AG09319 (cell line): Measurements from ENCODE around the gene CCDC69.

ENCODE experiments used
- DNase-seq: peaks from one replicate; pipeline ENCODE4 v3.0.0-alpha.2; 2010; ENCODE audit warnings: low read depth; ENCODE audit errors: extremely low read depth
- TF ChIP-seq, protein P1 (sequence below): IDR thresholded peaks from 2 replicates; pipeline ENCODE4 v1.5.1; 2011; ENCODE audit warnings: low read depth, mild to moderate bottlenecking, inconsistent platforms, low read length, moderate library complexity

CCDC69 gene

DNA sequence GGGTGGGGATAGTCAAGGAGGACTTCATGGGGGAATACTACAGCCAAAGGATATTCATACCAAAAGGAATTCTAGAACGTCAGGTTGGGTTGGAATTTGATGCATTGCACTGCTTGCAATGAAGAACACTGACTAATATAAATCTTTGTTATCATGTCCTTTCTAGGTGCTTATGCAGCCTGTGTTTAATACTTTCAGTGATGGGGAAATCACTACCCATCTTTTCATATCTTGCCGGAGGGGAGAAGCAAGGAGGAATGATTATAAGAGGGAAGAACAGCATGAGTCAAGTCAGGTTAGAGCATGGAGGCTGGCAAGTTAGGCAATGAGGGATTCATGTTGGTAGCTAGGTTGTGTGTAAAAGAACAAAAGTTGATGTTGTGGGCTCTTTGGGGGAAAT, 5.1 kb upstream of the CCDC69 start:
- no peak for DNase-seq
- TF ChIP-seq, protein P1, sequence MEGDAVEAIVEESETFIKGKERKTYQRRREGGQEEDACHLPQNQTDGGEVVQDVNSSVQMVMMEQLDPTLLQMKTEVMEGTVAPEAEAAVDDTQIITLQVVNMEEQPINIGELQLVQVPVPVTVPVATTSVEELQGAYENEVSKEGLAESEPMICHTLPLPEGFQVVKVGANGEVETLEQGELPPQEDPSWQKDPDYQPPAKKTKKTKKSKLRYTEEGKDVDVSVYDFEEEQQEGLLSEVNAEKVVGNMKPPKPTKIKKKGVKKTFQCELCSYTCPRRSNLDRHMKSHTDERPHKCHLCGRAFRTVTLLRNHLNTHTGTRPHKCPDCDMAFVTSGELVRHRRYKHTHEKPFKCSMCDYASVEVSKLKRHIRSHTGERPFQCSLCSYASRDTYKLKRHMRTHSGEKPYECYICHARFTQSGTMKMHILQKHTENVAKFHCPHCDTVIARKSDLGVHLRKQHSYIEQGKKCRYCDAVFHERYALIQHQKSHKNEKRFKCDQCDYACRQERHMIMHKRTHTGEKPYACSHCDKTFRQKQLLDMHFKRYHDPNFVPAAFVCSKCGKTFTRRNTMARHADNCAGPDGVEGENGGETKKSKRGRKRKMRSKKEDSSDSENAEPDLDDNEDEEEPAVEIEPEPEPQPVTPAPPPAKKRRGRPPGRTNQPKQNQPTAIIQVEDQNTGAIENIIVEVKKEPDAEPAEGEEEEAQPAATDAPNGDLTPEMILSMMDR = no peak

DNA sequence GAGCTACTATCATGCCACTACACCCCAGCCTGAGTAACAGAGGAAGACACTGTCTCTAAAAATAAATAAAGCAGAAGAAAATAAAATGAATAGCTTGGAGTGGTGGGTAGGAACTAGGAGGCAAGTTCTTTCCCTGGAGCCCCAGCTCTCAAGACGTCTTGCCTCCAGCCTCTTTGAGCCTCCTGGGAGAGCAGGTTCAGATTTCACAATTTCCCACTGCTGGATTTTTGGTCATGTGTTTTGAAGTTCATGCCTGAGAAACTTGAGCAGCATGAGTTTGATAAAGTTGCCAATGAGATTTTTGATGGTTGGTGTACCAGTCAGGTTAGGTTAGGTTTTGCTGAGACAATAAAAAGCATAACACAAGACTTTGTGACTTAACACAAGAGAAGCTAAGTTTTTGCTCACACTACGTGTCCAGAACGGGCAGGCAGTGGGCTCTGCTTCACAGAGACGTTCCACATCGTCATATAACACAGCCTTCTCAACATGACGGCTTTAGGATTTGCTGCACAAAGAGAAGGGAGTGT, 4.1 kb upstream of the CCDC69 start:
- TF ChIP-seq, protein P1 = no peak
- DNase-seq = no peak

DNA sequence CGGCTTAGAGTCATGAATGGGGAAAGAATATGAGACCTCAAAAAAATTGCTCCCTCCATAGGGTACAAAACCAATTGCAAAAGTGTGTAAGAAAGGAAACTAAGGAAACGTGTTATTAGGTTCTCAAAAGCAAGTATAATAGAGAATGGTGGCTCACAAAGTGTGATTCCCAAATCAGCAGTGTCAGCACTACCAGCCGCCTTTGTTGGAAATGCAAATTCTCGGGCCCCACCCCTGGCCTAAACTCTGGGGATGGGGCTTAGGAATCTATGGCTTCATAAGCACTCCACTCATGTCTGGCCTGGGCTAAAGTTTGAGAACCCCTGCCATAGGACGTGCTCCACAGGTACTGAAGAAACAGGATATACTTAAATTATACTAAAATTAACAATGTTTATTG, 1.6 kb upstream of the CCDC69 start:
- TF ChIP-seq, protein P1 = no peak

DNA sequence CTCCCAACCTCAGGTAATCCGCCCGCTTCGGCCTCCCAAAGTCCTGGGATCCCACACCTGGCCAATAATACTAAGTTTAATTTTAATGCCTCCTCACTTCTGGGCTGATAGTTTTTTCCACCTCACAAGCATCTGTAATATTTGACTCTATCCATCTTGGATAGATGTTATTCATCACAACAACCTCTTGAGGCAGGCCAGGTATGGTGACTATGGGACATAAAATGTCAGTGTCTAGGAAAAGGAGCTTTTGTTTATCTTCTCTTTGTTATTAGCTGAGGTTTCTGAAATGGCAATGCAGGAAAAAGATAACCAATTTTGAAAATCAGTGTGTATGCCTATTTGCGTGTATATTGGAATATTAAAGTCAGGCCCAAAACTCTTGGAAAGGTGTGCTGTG, 1.2 kb upstream of the CCDC69 start:
- TF ChIP-seq, protein P1 = no peak

More for the DNA sequence above, 1.6 kb upstream of the CCDC69 start:
- no peak for DNase-seq

DNA sequence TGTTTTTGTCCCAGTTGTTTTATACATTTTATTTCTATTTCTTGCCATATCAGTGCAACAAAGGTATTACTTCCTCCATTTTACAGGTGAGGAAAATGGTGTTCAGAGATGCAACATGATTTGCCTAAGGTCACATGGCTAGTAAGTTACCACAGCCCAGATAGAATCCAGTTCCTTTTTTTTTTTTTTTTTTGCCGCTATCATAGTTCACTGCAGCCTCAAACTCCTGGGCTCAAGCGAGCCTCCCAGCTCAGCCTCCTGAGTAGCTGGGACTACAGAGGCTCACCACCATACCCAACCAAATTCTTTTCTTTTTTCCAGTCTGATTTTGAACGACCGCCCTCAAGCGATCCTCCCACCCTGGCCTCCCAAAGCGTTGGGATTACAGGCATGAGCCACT, 480 bp upstream of the CCDC69 start:
- TF ChIP-seq, protein P1 = no peak
- no peak for DNase-seq

More for the DNA sequence above, 1.2 kb upstream of the CCDC69 start:
- no peak for DNase-seq

DNA sequence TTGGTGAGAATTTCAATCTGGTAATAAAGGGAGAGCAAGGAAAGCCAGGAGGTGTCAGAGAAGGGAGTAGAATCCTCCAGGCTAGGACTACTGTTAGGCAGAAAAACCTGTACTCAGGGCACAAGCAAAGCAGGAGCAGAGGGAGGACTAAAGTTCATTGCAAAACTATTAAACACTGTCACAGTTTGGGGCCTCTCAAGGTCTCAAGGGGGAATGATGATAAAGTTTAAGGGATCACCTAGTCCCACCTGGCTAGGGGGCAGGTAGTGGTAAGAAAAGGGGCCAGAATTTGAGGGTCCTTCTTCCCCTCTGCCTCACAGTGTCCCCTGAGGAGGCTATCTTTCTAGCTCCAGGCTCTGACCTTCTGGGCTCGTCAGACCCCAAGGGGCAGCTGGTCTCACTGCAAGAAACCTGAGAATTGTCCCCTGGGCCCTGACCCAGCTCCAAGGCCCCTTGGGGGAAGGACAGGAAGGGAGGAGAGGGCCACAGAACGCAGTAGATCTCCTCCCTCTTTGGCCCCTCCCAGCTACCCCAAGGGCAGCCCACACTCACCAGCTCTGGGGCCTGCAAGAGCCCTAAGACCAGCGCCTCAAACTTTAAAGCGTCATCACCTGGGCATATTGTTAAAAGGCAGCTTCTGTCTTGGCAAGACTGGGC, 974 bp downstream of the CCDC69 start:
- TF ChIP-seq, protein P1 = no peak
- DNase-seq = no peak

DNA sequence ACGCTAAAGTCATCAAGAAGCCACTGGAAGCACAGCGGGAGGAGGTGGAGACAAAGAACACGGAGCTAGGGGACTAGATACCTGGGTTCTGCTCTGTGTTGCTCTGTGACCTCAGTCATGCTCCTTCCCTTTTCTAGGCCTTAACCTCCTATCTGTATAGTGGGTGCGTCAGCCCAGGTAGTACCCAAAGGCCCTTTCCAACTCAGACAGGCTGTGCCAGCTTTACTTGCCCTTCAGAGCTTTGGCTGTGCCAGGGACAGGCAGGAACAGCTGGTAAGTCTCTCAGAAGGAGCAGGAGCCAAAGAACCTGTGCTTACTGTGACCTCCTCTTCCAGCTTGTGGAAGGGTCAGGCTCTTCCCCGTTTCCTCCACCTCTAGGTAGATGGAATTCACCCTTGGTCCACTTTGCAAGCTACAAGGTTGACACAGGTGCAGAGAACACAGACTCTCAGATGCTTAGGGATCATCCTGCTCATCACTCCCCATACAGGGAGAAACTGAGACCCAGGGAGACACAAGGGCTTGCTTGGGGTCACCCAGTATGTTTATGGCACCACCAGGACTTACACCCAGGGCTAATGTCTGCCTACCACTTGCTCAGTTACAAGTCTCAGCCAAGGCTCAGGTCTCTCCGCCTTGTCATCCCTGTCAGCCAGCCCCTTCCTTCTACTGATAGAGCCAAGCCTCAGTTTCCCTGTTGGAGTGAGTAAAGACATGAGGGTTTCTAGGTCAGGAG, 1.7 kb downstream of the CCDC69 start:
- no peak for DNase-seq
- TF ChIP-seq, protein P1 = no peak
